ENCODE measurements around the gene LTB4R.
"Not testable (repeated sequence)": the region's sequence is repeated elsewhere in the genome, so short reads cannot be mapped to it uniquely, and the experiment has no call there.

The LTB4R gene

DNA sequence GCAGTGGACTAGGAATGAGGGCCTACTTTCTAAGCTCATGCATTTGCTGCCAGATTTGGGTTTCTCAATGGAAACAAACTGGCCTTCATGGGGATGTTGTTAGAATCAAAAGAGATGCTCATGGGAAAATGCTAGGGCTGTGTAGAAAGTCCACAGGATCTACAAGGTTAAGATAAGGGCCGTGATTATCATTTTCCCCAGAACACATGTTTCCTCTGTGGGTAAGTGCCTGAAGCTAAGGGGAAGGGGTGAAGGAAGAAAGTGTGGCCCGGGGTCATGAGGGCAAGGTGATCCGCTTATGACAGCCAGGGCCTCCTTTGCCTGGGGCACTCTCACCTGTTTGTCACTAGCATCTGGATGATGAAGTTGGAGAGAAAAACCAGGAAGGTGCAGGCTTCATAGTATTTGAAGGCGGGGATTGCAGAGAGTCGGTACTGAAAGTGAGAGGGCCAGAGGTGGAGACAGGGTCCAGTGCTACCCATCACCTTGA is 13.8 kb downstream of the LTB4R start:
- DNase-seq, result no peak

DNA sequence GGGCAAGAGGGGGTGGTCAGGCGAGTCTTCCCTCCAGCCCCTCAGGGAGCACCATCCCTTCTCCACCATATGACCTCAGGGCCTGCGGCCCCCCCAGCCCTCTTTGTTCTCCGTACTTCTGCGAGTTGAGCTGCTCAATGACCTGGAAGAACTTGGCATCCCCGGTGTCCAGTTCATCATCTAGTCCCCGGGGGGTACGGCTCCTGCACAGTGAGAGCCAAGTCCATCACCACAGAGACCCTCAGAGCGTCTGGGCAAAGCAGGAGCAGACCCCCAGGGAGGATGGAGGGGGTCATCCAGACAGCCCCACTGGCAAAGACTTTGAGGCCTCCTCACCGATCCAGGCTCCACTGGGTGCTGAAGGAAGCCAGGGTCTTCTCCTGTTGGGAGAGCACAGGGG is 14.7 kb downstream of the LTB4R start:
- DNase-seq, result no peak

DNA sequence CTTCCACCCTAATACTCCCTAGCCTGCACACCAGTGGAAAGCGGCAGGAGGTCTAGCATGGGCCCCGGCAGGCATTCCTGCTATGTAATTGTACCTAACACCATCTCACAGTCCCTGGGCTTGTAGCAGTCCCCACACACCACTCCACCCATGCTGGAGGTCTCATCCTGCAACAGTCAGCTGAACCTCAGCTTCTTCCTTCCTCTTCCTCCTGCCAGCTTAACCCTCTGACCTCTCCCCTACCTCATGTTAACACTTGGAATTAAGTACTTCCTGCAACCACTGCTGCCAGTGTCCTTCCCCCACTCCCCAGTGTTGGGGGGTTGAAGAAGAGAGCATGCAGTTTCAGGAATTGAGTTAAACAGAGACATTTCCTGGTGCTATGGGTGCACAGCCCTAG is 16.0 kb downstream of the LTB4R start:
- DNase-seq, result no peak

DNA sequence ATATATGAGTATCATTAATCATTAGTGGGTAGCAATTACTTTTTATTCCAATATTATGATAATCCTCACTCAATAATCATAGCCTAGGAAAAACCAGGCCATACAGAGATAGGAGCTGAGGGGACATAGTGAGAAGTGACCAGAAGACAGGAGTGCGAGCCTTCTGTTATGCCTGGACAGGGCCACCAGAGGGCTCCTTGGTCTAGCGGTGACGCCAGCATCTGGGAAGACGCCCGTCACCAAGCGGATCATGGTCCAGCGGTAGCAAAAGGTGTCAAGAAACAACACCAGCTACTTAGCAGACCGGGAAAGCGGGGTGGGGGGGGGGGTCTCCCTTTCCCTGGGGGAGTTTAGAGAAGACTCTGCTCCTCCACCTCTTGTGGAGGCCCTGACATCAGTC is 16.6 kb downstream of the LTB4R start:
- DNase-seq, result not testable (repeated sequence)

DNA sequence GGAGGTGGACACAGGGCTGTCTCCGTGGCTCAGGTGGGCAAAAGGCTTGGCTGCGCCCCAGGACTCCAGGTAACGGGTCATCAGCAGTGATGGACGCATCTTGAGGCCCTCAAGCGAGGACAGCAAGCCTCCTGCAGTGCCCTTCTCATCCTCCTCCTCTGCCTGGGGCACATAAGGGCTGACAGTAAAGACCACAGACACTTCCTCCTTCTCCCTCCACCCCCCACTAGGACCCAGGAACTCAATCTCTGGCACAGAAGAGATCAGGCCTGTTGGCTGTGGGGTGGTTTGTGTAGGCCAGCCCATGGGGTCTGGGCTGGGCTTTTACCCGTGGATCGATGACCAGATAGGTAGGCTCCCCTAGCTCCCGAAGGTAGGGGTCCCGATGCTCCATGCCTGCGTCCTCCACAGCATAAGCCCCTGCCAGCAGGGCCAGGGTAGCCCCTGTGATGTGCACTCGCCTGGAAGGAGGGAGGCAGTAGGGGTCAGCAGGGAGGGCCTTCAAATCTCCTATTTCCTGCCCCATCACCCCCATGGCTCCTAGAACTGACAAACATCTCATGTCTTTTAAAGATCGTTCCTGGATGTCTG is 17.9 kb downstream of the LTB4R start:
- DNase-seq, result no peak

DNA sequence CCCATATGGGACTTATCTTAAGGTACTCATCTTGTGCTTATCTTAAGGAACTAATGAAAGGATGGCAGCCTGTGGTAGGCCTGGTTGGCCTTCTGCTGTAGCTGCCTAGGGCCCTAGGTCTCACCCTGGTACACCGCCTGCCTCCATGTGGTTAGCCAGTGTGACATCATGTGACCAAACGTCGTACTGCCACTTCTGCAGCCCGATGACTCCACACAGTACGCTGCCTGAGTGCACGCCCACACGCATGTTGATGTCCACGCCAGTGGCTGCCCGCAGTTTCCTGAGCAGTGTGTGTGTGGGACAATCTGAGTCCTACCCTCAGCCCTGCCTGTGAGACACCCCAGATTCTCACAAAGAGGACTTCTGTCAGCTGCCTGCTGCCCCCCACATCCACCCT is 18.4 kb downstream of the LTB4R start:
- no peak for DNase-seq

DNA sequence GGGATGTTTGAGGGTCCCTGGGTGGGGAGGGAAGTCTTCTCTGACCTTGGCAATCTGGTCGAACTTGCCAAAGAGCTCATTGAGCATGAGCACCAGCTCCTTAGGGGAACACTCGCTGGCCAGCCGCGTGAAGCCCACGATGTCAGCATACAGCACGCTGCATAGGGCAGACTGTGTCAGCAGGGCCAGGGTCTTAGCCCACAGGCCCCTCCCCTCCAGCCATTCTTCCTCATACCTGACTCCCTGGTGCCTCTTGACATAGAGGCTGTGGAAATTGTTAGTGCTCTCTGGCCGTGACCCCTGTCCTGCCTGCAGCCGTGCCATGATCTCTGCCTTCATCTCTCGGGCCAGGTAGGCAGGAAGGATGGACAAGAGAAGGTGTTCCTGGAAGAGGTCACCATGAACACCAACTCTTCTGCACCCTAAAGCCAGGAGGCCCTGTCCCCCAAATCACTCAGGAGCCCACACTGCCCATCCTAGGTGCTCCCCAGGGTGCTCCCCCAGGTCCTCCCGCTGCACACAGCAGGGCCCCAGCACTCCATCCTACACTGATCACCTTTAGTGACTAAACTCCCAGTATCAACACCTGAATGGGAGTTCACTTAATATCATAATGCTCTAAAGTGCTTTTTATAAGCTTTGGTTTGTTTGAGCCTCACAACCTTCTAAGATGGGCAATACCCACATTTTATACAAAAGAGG is 19.8 kb downstream of the LTB4R start:
- no peak for DNase-seq

DNA sequence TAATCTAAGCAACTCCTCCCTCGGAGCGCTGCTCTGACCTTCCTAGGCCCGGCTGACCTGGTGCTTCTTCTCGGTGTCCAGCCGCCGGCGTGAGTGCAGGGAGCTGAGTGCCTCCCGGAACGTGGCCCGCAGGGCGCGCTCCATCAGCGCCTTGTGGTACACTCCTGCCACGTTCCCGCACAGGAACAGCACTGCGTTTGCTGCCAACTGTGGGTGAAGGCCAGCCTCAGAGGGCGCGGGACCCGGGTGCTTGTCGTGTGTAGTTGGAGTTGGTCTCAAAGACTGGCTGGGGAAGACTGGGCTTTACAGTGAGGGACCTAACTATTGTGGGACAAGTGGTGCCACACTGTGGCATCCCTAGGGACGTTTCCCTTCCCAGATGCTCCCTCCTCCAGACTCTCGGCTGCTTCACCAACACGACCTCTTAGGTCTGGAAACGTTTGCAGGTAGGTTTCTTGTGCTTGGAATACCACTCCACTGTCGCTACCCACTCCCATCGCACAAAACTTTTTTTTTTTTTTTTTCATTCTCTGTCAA is 20.5 kb downstream of the LTB4R start:
- DNase-seq, result no peak

DNA sequence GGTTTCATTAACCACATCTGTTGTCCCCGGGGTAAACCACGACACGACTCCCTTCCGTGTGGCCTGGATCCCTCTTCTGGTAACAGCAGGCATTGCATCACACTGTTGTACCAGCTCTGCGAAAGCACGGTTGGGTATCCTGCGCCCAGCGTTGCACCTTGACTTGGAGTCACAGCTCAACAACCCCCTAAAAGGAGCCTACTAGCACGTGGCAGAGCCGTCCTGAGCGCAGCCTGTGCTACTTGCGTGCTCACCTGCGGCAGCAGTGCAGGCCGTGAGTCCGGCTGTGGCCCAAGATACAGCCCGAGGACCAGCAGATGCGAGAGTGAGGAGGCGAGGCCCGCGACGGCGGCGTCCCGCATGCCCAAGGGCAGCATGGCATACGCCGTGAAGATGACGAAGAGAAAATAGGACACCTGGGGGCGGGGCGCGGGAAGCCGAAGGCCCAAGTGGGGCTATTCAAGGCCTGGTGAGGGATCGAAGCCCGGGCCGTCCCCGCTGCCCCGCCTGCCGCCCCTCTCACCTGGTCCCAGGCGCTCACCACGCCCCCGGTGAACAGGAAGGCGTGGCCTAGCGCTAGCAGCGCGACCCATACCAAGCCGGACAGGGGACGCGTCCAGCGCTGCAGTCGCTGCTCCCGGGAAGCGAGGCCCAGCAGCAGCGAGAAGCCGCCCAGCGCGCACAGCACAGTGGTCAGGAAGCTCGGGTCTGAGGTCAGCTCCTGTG is 21.1 kb downstream of the LTB4R start:
- DNase-seq, result peak; percentile 27

DNA sequence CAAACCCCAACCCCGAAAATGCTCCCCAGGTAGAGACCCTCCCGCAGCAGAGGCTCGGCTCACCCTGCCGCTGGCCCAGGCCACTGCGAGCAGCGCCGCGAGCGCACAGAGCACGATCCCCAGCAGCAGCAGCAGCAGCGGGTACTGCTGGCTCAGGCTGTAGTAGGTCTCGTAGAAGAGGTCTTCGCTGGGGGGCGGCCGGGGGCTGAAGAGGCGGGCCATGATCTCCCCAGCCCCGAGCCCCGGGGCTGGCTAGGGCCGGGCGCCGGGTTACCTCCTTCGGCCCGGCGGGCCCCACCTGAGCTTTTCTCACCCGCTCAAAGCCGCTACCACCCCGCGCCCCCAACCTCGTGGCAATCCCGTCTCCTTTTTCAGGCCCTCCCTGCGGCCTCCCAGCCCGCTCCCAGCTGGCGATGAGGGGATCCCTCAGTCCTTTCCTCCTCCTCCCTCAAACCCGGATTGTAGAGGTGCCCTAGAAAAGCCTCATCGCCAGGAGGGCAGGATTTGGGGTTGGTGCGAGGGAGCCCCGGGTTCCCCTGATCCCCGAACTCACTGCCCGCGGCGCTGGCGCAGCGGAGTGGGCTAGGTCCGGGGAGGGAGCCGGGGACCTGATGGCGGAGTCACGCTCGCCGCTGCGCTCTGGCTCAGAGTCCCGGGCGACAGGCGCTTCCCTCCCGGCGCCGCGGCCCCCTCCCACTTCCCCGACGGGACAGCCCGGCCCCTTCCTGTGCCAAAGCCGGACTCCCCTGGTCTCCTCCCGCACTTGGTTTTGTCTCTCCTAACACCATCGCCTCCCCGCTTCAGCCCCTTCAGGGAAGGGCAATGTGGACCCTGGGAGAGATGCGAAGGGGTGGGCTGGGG is 23.4 kb downstream of the LTB4R start, which contains the start of gene ADCY4:
ADCY4 (minus strand) TSS at position 641 of the 861 bp plus-strand sequence; CDS start at position 222, 419 bp downstream.
- no peak for DNase-seq

DNA sequence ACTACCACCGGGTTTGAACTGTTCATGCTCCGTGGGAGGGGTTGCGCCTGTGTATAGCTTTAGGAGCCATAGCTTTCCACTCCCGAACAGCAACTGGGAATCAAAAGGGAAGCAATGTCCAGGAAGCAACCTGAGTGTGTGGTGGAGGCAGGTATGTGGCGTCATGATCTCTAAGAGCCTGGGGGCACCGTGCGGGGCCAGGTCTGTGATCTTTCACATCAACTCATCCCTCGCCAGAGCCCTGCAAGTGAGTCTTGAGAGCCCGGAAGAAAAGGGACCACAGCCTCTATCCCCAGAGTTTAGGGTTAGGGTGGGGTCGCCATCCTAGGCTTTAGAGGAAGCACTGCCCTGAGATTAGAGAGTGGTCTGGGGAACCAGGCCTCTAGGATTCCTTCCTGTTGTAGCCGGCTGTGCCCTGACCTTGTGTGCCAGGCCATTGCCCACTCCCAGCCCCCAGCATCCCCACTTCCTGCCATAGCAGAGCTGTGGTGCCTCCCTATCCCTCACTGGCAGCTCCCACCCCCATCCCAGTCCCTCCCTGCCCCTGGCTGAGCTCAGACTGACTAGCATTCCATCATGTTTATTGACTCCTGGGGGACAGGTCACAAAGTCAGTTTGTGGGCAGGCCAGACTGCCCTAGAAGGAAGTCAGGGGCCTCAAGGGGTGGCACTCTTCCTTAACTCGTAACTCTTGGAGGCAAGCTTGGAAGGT is 24.3 kb downstream of the LTB4R start:
- DNase-seq, result no peak

DNA sequence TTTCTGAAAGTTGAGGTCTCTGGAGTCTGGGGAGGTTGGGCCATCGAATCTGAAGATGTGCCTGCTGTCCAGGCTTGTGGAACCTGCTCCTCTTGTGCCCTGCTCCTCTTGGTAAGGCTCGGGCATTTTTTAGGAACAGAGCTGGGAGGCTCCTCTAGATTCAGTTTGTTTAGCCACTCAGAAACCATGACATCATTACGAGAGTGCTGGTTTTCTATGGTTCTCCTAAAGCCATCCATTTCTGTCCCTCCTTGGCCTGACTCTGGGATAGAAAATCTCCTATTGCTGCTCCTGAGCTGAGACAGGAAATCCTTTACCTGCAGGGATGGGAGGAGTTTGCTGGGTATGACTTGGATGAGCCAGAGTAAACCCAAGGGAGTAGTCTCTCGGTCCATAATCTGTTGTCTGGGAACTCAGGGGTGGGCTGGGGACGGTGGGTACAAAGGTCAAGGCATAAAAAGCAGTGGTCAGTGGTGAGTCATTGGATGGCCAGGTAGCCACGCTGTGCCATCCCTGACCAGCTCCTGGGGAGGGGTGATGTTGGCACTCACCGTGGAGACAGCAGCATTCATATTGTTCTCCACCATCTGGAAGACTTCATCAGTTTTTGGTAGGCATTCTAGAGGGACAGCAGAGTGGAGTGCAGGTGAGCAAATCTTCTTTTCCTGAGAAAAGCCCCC is 26.0 kb downstream of the LTB4R start:
- DNase-seq, result no peak

DNA sequence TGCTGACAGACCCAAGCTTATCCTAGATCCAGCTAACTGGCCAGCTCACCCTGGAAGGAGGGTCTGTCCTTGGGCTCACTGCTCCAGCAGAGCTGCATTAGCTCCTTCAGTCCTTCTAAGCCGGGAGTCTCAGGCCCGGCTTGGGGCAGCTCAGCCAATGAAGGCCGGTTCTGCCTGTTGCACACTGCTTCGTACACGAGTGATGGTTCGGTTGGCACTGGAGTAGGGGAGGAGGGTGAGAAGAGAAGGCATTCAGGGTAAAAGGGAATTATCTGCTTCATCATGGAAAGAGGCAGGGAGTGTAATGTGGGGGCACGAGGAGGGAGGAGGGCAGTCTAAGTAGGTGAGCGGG is 26.5 kb downstream of the LTB4R start:
- DNase-seq, result no peak

DNA sequence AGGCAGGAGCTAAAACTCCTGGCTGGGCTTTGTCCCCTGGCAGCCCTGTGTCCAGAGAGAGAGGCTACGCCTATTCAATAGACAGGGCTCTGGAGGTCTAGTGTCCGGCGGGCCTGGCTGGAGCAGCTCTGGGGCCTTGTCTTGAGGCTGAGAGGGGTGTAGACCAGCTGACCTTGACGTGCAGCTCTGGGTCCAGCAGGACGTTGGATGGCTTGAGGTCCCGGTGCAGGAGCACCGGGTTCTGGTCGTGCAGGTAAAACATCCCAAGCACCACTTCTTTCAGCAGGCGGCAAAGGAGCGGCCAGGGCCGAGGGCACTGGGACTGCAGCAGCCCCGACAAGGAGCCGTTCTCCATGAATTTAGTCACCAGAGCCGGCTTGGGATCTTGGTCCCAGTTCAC is 27.5 kb downstream of the LTB4R start:
- DNase-seq, result no peak

DNA sequence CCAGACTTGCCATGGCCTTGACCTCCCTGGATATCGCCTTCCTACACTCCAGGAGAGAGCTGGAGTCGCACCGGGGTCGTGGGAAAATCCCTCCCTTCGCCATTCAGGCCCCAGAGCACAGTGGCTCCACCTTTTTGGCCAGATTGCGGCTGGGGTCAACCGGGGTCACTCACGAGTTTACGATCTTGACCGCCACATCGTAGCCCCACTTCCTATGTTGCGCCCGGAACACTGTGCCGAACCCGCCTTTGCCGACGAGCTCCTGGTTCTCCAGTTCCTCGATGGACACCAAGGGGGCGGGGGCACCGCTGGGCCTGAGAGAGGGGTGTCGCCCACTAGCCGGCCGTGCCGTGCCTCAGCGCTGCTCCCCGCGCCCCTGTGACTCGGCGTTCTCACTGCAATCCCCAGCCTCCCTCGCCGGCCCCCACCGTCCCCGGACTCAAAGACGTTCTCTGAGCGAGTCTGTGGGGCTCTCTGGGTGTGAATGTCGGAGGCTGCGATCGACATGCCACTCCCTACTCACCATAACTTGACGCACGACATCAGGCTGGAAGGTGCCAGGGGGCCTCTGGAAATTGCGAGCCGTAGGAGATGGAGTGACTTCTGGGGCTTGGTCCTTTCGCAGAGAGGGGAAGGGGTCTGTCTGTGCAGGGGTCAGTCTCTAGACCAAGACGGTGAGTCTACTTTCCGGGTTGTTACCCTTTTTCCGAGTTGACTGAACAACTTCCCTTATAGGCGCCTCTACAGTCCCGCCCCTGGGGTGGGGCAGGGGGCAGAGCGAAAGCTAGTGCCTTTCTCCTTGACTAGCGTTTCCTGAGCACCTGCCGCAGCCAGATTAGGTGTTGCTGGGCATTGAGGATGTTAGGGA is 28.2 kb downstream of the LTB4R start, which contains the start of gene RIPK3:
RIPK3 (minus strand) TSS at position 708 of the 868 bp plus-strand sequence; CDS start at position 543, 165 bp downstream.
- no peak for DNase-seq

DNA sequence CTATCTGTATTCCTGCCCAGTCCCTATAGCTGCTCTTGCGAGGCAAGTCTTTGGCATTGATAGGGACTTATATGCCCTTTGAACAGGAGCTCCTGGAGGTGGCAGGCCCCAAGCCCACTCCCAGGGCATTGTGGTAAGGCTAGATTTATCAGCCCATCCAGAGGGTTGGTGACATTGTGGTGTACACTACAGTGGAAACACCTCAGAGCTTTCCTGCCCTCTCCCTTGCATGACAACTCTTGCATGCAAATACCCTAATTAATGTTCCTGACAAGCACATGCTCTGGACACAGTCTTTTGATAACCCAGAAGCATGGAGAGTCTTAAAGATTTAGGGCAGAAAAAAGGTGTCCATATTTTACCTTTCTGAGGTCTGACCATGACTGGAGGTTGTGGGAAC is 29.3 kb downstream of the LTB4R start:
- no peak for DNase-seq

DNA sequence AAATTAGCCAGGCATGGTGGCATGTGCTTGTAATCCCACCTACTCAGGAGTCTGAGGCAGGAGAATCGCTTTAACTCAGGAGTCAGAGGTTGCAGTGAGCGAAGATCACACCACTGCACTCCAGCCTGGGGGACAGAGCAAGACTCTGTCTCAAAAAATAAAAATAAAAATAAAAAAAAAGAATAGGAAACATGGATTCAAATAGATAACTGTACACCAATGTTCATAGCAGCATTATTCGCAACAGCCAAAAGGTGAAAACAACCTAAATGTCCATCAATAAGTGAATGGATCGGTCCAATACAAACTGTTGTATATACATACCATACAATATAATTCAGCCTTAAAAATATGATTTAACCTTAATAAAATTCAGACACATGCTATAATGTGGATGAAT is 31.6 kb downstream of the LTB4R start:
- DNase-seq, result no peak

DNA sequence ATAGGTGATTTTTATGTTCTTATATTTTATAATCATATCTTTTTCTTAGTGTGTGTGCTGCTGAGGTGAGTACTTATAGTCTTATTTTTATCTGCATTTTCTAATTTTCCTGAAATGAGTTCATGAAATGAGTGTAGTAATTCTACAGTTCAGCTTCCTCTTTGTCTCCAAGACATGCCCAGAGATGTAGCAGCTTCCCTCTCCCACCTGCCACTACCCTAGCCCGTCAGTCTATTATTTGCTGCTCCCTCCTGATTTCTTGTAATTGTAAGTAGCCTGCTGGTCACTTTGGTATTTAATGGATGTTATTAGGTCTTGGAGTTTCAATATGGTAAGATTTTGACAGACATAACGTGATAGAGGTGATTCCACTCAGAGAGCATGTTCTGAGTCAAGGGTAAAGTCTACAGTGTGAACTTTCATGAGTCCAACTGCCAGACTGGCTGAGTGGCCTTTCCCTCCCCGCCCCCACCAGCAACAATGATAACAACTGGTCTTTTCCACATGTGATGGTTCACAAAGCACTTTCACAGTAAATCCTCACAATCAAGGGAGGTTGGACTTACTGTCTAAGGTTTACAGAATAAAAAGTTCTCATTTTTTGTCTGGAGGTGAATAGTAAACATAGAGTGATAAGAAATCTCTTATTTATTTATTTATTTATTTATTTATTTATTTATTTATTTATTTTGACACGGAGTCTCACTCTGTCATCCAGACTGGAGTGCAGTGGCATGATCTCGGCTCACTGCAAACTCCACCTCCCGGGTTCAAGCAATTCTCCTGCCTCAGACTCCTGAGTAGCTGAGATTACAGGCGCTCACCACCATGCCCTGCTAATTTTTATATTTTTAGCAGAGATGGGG is 32.7 kb downstream of the LTB4R start:
- no peak for DNase-seq

DNA sequence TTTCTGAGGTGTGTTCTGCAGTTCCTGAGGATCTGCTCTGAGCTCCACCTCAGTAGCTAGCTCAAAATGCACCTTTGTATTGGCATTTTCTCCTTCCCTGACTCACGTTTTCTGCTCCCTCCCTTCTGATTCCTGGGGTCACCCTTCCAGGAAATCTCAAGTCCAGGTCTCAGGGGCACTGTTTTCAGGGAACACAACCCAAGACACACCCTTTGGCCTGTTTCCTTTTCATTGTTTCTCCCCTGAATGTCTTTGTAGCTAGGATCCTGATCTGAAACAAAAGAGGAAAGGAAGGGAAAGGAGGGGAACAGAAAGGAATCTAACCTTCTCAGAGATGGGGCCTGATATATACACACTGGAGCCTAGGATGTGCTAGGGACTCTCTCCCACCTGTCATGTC is 35.8 kb downstream of the LTB4R start:
- no peak for DNase-seq

Data from NCI-H1092 (cell line).